ENCODE data around the gene MYL6B.
"Not testable (repeated sequence)": the region's sequence is repeated elsewhere in the genome, so short reads cannot be mapped to it uniquely, and the experiment has no call there.

Gene MYL6B

DNA sequence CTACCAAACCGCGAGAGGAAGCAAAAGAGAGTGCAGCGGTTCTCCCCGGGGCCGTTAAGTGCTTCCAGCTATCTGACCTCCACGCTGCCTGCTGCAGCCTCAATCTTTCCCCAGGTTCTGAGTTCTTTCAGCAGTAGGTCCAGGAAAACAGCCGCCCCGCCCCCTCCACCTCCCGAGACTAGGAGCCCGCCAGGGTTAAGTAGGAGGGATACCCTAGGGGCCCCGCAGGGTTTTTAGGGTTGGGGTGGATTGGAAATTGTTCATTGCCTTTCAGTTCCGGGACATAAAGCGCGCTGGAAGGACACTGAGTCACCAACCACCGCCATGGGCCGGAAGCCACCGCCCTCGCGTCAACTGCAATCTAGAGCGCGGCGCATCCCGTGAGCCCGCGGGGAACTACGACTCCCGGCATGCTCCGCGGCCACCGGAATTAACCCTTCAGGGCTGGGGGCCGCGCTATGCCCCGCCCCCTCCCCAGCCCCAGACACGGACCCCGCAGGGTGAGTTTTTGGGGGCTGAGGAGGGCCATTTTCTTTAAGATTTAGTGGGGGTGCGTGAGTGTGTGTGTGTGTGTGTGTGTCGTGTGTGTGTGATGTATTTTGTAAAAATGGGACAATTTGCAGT, at the start of gene MYL6B:
Gene MYL6B (plus strand): TSS at position 456 of the 624 bp plus-strand sequence. CDS start 1,332 bp downstream, outside the sequence.
- peak; percentile 89 for DNase-seq

DNA sequence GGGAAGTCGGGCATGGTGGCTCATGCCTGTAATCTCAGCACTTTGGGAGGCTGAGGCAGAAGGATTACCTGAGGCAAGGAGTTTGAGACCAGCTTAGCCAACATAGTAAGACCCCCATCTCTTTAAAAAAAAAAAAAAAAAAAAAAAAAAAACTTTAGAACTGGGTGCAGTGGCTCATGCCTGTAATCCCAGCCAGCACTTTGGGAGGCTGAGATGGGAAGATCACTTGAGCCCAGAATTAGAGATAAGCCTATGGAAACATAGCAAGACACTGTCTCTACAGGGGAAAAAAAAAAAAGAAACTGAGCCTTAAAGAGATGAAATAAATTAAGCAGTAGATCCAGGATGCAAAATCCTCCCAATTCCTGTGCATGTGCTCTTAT, 49.7 kb upstream of the MYL6B start:
- DNase-seq = no peak

DNA sequence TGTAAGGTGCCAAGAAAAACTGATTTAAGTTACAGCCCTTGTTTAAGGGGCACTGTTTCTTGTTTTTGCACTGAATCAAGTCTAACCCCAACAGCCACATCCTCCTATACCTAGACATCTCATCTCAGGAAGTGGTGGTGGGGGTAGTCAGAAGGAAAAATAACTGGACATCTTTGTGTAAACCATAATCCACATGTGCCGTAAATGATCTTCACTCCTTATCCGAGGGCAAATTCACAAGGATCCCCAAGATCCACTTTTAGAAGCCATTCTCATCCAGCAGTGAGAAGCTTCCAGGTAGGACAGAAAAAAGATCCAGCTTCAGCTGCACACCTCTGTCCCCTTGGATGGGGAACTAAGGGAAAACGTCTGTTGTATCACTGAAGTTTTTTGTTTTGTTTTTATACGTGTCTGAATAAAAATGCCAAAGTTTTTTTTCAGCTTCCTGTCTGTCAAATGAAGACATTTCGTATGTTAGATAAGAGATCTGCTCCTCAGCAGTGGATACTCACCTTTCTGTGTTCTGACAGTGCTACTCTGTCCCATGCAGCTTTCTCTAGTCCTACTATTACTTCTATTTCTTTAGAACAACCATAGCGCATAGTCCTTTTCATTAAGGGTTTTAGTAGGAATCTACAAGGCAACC, 49.2 kb upstream of the MYL6B start:
- no peak for DNase-seq

DNA sequence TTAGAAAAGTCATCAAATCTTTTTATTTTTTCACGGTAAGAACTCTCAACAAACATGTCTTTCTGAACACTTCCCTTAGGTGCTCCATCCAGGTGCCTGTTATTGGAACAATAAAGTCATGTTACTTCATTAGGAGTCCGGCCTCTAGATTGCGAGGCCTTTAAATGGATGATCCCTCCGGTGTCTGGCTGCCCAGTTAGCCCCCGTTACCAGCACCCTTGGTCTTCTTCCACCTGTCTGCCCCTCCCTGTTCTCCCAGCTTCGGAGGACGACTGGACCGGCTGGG, 48.6 kb upstream of the MYL6B start:
- DNase-seq = no peak

DNA sequence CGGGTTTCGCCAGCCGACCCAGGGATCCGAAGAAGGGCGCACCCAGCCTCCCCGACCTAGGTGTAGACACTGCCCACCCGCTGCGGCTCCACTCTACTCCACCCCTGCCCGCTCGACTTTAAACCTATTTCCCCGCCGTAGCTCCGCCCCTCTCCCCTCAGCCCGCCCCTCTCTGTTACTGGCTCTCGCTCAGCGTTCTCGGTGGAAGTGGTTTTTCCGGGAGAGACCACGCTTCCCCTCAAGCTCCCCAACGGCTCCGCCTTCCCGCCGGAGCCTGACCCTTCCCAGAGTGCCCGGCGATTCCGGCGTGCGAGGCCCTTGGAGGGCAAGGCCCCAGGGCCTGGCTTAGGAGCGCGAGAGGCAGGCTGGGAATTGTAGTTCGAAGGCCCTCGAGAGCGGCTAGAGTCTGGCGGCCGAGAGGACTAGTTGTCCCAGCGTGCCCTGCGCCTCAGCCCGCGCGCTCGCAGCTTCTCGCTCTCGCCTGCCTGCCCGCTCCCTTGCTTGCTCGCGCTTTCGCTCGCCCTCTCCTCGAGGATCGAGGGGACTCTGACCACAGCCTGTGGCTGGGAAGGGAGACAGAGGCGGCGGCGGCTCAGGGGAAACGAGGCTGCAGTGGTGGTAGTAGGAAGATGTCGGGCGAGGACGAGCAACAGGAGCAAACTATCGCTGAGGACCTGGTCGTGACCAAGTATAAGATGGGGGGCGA, 48.1 kb upstream of the MYL6B start, which contains the start of gene PA2G4:
Gene PA2G4 (plus strand): TSS at position 451 of the 706 bp plus-strand sequence. CDS start 179 bp downstream, at position 630.
- peak; percentile 97 for DNase-seq

DNA sequence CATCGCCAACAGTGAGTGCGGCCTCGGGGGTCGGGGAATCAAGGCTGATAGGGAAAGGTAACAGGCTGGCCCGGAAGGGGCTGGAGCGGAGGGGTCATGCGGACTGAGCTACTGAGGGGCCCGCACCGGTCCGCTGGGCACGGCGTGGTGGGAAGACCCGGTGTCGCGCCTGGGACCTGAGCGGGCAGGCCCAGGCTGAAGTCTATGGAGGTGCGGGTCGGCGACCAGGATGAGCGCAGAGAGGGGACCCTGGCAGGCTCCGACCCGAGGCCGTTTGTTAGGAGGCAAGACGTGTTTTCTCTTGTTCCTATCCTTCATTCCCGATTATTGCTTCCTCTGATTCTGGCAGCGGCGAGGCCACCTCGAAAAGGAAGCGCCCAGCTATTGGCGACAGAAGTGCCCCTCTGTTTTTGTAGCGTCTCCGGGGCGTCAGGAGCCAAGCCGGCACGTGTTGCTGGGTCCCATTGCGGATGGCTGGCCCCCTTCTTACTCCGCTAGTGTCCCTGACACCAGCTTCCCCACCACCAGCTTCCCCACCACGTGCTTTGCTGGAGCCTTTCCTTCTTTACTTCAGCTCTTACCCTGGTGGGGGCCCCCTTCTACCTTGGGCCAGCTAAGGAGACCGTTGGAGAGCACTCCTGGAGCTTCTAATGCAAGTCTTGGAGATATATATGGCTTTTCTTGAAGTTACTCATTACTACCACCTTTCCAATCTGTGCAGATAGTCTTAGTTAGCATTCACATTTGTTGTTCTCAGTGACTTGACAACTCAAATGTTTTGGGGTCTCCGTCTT, 47.4 kb upstream of the MYL6B start:
- DNase-seq = no peak

DNA sequence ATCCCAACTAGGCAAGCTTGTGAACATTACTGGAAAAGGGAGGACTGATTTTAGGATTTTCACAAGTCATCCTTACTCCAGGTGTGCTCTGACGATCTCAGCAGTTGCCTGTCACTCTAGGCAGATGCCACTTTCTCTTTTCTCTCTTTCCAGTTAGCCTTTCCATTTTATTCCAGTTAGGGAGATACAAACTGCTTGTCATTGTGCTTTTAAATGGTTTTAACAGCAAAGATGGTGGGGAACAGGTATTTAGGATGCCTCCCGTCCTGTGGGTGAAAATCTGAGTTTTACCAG, 46.8 kb upstream of the MYL6B start:
- no peak for DNase-seq

DNA sequence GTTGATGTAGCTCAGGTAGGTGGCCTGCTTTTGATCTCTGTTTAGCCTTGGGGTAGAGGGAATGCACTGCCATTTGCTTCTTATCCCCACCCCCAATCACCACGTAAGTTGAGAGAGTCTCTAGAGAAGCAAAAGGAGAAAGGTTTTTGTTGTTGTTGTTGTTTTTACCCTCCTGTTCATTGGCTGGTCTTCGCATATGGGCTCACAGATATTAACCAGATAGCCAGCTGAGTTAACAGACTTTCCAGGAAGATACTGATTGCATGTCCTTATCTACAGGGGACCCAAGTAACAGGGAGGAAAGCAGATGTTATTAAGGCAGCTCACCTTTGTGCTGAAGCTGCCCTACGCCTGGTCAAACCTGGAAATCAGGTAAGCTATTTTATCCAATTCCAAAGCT, 45.1 kb upstream of the MYL6B start:
- no peak for DNase-seq

DNA sequence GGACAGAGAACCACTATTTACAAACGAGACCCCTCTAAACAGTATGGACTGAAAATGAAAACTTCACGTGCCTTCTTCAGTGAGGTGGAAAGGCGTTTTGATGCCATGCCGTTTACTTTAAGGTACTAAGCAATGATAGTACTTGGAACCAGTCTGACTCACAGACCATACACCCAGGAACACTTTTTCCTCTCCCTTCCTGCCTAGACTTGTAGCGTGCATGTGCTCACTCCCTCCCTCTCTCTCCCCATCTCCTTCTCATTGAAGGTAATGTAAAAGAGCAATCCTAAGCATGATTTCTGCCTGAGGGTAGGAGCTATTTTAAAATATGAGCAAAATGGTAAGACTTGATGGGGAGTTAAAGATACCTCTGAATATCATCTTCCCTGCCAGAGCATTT, 41.8 kb upstream of the MYL6B start:
- DNase-seq = no peak

DNA sequence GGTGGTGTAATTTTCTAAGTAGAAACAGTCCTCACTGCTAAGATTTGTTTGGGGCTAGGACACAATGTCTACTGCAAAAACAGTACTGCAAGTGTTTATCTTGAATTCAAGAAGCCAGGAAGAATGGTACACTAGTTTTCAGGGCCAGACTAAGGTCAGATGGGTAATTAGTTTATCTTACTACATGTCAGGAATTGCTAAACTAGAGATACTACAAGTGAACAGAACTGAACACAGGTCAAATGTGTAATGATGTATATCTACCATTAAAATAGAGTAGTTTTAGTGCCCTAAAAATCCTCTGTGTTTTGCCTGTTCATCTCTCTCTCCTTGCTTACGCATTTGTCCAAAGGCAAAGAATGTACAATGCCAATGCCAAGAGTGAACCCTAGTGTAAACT, 38.3 kb upstream of the MYL6B start:
- no peak for DNase-seq

DNA sequence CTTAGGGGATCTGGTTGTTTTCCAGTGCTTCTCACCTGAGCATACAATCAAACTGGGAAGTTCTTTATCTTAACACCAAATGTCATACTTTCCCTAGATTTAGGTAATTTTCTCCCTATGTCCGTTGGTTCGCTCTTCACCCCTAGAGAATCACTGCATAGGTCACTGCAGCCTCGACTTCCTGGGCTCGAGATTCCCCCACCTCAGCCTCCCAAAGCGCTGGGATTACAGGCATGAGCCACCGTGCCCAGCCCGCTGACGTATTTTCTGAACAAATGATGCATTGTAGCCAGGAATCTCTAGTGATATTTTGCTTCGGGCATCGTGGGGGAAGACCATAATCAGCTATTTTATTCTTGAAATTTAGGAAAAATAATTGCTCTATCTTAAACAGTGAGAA, 37.1 kb upstream of the MYL6B start:
- no peak for DNase-seq

DNA sequence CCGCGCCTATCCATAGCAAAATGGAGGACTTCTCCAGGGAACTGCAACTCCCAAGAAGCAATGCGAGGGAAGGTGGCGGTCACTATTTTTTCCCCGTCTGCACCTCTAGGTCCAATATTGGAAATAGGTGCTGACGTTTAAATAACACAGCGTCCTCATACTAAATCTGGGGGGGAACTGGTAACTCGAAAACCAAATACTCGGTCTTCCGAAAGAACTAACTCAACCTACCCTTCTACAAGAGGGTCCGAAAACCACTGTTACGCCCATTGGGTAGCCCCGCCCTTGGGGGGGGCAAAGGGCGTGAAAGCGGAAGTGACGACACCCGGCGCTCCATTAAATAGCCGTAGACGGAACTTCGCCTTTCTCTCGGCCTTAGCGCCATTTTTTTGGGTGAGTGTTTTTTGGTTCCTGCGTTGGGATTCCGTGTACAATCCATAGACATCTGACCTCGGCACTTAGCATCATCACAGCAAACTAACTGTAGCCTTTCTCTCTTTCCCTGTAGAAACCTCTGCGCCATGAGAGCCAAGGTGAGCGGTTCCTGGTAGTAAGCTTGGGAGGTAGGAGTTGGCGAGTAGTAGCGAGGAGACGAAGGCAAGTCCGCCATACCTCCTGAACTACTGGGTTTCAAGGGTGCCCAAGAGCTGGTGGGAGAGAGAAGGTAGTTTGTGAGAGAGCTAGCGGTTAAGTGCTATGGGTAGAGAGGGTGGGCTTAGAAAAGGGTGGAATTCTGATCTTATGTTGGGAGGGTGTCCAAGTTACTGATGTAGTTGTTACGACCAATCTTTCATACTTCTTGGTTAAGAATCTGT, 35.9 kb upstream of the MYL6B start, which contains the start of gene RPL41:
Gene RPL41 (plus strand): TSS at position 367 of the 815 bp plus-strand sequence.
- DNase-seq = peak; percentile 98

DNA sequence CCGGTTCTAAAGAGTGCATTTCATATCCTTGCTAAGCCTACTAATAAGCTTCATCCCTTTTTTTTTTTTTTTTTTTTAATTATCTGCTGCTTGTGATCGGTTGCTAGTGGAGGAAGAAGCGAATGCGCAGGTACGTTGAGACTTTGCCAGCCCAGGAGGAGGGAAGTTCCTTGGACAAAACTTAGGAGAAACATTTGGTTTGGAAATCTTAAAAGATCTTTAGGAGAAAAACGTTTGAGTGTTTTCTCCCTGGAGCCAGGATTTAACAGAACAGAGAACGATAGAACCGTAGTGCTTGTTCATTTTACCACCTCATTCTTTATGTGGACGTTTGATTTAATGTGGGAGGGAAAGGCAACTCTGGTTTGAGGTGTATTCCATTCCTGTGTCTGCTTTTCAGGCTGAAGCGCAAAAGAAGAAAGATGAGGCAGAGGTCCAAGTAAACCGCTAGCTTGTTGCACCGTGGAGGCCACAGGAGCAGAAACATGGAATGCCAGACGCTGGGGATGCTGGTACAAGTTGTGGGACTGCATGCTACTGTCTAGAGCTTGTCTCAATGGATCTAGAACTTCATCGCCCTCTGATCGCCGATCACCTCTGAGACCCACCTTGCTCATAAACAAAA, 35.2 kb upstream of the MYL6B start:
- not testable (repeated sequence) for DNase-seq

DNA sequence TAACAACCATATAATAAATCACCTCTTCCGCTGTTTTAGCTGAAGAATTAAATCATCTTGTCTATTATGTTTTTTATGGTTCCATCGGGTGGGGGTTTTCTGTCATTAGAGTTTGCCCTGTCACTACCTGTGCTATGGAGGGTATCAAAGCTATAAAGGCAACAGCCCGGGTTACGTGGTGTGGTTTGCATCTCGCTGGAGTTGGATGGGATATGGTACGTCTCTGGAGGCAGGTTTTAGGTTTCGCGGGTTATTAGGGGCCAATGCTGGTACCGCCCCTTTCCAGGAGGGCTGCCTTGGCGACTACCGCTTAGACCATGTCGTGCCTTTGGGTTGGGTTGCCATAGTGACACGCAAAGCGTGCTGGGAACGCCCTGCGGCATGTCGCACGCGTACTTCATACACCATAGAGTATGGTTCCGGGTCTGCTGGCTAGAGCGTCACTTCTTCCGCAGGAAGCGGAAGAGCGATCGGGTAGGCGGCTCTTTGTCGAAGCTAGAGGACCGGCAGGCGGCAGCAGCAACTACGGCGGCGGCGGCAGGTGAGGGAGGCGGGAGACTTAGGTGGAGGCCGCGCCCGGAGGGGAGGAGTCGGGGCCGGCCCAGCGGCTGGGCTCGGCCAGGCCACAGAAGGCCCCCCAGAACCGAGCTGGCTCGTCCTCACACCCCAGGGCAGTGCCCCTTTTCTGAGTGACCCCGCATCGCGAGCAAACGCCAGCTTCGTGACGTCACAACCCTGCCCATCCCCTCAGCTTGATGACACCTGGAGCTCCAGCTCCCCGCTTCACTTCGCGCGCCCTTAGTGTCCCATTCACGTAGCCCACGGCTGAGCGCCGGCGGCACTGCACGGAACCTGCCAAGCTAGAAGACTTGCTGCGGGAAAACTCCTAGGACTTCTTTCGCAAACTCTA, 34.4 kb upstream of the MYL6B start, which contains the start of gene ZC3H10:
Gene ZC3H10 (plus strand): TSS at position 489 of the 910 bp plus-strand sequence. CDS start 2,297 bp downstream, outside the sequence.
- peak; percentile 97 for DNase-seq

DNA sequence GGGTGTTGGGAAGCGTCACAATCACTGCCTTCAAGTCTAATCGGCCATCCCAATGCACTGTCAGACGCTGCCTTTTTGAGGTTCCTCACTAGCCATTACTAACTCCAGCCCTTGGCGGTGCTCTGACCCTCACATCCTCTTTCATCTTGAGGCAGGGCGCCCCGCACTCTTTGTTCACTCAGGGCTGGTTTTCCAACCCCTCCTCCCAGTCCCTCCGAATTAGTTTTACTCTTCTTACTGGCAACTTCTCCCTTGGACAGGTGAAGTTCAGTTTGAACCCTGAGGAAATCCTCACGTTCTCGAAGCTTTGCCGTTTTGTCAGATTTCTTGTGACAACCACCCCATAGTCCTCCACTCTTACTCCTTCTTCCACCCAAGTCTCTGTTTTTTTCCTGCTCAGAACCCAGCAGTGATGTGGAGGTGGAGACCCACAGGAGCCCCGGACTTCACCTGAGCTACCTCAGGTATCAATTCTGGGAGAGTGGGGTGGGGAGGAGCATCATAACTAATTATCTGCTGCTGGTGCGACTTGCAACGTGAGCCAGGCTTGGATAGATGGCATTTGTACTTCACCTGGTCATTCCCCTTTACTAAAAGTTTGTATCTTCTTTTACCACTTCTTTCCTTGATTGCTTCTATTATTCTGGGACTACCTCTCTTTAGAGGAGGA, 33.6 kb upstream of the MYL6B start:
- no peak for DNase-seq

DNA sequence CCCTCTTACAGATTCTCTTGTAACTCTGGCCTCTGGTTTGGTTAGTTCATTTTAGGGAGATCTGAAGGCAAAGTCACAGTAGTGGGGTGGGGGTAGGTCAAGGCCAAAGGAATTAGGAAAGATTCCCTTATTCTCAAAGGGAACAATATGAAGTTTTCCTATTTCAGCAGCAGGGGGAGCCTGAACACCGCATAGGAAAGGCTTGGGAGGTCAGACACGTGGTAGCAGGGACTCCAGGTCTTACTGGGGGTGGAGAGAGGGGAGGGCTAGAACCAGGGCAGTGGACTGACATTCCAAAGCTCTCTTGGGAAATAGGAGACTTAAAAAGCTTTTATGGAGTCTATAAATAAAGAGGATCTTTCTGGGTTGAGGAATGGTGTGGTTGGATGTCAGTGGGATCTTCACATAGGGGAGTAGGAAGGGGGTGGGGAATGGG, 33.0 kb upstream of the MYL6B start:
- peak; percentile 78 for DNase-seq

DNA sequence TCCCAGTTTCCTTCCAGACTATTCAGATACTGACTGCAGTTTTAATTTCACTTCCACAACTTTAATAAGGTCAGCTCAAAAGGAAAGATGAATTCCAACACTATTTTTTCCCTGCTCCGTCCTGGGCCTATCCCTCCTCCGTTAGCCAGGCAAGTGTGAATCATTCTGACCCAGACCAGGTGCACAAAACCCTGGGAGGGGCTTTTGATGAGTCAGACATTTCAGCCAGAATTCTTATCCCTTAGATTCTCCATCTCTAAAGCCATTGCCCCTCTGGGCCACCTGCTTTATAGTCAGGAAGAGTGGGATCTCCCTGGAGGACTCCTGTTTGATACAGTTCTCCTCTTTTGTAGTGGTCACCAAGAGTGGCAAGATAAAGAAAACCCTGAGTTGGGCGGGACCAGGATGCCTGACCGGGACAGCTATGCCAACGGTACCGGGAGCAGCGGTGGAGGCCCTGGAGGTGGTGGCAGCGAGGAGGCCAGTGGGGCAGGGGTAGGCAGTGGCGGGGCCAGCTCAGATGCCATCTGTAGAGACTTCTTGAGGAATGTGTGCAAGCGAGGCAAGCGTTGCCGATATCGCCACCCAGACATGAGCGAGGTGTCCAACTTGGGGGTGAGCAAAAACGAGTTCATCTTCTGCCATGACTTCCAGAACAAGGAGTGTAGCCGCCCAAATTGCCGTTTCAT, 32.1 kb upstream of the MYL6B start:
- DNase-seq = no peak

DNA sequence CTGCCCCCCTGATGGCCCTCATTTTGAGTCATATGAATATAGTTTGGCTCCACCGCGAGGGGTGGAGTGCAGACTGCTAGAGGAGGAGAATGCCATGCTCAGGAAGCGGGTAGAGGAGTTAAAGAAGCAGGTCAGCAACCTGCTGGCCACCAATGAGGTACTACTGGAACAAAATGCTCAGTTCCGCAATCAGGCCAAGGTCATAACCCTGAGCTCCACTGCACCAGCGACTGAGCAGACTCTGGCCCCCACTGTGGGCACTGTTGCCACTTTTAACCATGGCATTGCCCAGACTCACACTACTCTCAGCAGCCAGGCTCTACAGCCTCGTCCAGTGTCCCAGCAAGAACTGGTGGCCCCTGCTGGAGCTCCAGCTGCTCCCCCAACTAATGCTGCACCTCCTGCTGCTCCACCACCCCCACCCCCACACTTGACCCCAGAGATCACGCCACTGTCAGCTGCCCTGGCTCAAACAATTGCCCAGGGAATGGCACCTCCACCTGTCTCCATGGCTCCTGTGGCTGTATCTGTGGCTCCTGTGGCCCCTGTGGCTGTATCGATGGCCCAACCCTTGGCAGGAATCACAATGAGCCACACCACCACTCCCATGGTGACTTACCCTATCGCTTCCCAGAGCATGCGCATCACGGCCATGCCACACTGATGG, 31.1 kb upstream of the MYL6B start:
- DNase-seq = no peak

DNA sequence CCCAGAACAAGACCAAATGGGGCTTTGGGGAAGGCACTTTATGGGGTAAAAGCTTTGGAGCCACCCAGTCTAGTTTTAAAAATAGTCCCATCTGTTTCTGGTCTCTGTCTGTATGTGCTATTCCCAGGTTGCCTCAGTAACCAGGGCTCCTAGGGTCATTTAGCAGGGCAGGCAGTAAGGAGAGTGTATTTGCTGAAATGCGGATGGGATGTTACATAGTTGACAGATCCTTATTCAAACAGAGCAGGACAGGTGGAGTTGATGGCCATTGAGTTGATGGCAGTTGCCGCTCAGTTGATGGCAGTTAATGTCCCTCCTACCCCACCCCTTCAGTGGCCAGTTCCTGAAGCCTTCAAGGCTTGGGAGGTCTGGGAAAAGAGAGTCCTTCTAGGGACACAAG, 29.8 kb upstream of the MYL6B start:
- no peak for DNase-seq

All from kidney glomerular epithelial cell (primary cell).